Measurements from ENCODE around the gene RBM22. TPM values are rescaled to one million over a fixed set of nuclear protein-coding genes. Genes with fewer than 3 reads are reported as not detected.

The RBM22 gene
- total RNA-seq, 1 donor, result 51.4 TPM

GRCh38 chr5:150672884-150673275 lies 28.0 kb downstream of the RBM22 start:
- no peak for DNase-seq (ENCODE audit: low read depth in 2 of 3, low spot score in 2 of 3)

- peak in 2 of 3 donors; percentile 68 to 73 for DNase-seq (ENCODE audit: low read depth in 2 of 3, low spot score in 2 of 3)
These were observed 28.5 kb downstream of the RBM22 start for GRCh38 chr5:150672237-150672883.

GRCh38 chr5:150671509-150672236 lies 29.2 kb downstream of the RBM22 start:
- peak in 2 of 3 donors; percentile 58 to 69 for DNase-seq (ENCODE audit: low read depth in 2 of 3, low spot score in 2 of 3)

GRCh38 chr5:150670948-150671310 lies 29.9 kb downstream of the RBM22 start:
- DNase-seq (ENCODE audit: low read depth in 2 of 3, low spot score in 2 of 3), result no peak

GRCh38 chr5:150670275-150670947 lies 30.5 kb downstream of the RBM22 start:
- no peak for DNase-seq (ENCODE audit: low read depth in 2 of 3, low spot score in 2 of 3)

DNA sequence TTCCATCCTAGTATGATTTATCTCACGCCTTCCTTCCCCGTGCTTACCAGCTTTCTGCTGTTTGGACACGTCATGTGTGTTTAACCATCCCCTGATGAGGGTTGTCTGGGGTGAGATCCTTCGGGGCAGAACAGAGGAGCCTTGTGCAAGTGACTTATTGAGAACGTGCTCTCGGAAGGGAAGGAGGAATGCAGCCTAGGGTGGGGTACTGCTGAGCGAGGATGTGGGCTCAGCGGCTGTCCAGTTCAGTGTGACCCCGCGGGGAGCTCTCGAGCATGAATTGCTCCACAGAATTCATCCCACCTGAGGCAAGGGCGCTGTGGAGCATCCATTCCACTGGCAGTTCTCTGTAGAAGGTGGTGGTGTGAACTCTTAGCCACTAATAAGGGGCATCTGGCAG lies 35.8 kb downstream of the RBM22 start:
- no peak for DNase-seq (ENCODE audit: low read depth in 2 of 3, low spot score in 2 of 3)

GRCh38 chr5:150663936-150664335 lies 36.9 kb downstream of the RBM22 start:
- DNase-seq (ENCODE audit: low read depth in 2 of 3, low spot score in 2 of 3), result no peak

DNA sequence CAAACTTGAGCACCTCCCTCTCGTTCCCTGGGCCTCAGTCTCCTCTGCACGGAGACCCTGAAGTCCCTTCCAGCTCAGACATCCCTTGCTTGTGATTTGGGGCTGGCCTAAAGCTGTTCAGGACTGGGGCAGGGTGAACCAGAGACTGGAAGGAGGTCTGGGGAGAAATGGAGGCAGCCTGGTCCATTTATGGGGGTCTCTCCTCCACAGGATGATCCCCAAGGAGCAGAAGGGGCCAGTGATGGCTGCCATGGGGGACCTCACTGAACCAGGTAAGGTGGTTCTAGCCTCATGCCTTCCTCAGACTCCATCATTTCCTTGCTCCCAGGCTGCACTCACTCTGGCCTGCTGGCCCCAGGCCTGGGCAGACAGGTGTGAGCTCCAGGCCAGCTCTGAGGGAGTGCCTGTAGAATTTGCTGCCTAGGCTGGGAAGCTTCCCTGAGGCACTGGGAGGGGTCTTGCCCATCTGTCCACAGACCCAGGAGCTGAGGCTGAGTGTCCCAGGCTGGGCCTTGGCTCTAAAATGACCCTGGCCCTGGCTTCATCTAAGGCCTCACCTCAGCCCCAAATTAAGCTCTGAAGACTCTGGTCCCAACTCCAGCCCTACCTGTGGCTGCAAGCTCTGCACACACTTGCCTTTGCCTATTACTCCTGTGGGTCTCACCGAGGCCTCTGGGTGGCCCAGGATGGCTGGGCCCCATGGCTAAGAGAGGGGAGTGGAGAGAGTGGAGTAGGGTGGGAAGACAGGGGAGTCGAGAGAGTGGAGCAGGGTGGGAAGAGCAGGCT lies 37.9 kb downstream of the RBM22 start:
- no peak for DNase-seq (ENCODE audit: low read depth in 2 of 3, low spot score in 2 of 3)

DNA sequence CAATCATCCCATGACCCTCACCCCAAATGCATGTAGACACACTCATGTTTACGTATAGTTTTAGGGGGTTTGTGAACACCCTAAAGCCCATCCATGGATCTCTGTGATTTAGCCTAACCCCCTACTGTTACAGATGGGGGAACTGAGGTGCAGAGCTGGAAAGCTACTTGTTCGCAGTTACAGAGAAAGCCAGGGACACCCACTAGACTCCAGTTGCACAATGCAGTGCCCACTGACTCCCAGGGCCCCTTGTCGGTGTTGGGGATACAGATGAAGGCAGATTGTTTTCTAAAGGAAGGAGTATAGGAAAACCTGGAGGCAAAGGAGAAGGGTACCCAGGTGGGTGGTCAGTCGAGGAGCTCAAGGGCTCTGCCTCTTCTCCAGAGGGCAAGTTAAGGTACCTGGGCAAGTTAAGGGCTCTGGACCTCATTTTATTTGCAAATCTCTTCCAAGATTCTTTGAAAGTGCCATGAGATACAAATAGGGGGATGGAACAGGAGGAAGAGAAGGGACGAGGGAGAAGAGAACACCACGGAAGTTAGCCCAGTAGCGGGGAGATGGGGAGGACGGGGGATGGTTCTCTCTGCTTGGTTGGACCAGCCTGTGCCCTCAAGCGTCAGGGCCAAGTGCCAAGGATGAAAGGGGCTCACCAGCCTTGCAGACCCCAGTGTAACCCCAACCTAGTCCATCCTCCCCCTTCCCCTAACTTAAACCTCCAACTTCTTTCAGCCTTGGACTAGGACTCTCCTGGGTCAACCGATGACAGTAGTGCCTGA lies 38.9 kb downstream of the RBM22 start:
- DNase-seq (ENCODE audit: low read depth in 2 of 3, low spot score in 2 of 3), result no peak

DNA sequence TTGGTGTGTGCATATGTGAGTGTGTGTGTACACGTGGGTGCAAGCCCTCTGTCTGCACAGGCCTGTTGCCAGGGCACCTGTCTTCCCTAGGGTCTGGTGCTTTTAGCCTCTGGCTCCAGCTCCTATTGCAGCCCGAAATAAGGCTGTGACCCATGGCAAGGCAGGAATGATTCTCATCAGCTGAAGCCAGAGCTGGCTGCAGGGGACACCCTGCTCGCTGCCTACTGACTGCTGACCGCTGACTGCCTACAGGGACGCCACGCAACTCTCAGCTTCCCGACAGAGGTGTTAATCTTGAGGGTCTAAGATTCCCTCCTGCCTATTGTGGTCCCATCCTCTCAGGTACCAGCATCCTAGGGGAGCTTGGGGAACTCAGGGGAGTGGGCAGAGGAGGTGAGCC lies 39.8 kb downstream of the RBM22 start, which contains the start of gene MYOZ3:
MYOZ3 (plus strand) TSS at position 166 of the 400 bp plus-strand sequence. CDS start 1,691 bp downstream, outside the sequence.
- no peak for DNase-seq (ENCODE audit: low read depth in 2 of 3, low spot score in 2 of 3)

GRCh38 chr5:150660108-150660831 lies 40.6 kb downstream of the RBM22 start:
- DNase-seq (ENCODE audit: low read depth in 2 of 3, low spot score in 2 of 3), result no peak

DNA sequence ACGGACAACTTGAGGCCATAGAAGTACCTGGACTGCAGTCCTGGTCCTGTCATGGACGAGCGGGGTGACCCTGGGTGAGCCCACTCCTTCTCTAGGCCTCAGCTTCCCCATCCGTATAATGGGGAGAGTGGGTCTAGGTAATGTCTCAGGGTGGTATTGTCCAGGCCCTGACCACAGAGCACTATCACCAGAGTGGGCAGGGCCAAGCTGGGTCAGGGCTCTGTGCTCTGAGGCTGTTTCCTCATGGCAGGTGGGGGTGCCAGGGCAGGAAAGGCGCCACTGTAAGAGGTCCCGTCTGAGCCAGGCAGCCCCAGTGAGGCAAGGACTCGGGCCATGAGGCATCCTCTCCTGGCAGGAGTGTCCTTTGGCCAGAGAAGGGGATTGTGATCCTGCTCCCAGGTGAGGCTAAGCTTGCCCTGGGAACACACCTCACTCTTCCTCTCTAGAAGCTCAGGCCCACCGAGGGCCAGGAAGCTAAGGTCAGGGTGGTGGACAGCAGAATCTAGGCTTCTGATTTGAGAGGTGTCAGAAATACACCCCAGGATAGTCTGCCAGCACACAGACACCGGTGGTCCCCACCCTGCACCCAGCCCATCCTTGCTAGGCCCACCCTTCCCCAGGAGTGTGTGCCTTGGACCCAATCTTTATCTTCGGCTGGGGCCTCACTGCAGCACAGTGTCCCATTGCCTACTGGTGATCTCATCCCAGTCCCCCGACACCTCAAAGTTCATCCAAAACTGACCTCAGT lies 41.3 kb downstream of the RBM22 start:
- DNase-seq (ENCODE audit: low read depth in 2 of 3, low spot score in 2 of 3), result no peak

DNA sequence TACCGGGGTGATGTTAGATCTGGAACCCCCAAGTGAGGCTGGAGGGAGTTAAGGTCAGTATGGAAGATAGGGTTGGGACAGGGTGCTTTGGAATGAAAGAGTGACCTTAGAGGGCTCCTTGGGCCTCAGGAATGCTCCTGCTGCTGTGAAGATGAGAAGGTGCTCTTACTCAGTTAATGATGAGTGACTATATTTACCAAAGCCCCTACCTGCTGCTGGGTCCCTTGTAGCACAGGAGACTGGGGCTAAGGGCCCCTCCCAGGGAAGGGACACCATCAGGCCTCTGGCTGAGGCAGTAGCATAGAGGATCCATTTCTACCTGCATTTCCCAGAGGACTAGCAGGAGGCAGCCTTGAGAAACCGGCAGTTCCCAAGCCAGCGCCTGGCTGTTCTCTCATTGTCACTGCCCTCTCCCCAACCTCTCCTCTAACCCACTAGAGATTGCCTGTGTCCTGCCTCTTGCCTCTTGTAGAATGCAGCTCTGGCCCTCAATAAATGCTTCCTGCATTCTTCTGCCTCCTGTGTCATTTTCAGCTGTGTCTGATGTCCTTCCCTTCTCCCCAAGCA lies 42.1 kb downstream of the RBM22 start:
- no peak for DNase-seq (ENCODE audit: low read depth in 2 of 3, low spot score in 2 of 3)

GRCh38 chr5:150658121-150658520 lies 42.7 kb downstream of the RBM22 start:
- no peak for DNase-seq (ENCODE audit: low read depth in 2 of 3, low spot score in 2 of 3)

- DNase-seq (ENCODE audit: low read depth in 2 of 3, low spot score in 2 of 3), result peak; percentile 79 to 80 (median 79)
These were observed 44.4 kb downstream of the RBM22 start for GRCh38 chr5:150656191-150657132.

DNA sequence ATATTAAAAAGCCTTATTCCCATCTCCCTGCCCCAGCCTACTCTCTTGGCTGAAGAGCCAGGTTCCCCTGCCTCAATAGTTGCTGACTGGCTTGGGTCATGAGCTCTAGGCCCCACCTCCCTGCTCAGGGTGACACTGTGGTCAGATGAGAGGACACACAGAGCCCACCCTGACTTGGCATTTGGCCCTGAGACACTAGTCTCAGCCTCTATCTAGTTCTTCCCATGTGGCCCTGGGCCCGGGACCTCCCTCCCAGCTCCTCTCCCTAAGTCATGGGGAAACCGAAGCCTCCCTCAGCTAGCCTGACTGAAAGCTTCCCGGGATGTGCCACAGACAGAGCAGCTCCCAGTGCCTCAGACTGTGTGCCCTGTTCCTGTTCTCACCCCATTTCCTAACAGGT lies 45.6 kb downstream of the RBM22 start:
- DNase-seq (ENCODE audit: low read depth in 2 of 3, low spot score in 2 of 3), result no peak

DNA sequence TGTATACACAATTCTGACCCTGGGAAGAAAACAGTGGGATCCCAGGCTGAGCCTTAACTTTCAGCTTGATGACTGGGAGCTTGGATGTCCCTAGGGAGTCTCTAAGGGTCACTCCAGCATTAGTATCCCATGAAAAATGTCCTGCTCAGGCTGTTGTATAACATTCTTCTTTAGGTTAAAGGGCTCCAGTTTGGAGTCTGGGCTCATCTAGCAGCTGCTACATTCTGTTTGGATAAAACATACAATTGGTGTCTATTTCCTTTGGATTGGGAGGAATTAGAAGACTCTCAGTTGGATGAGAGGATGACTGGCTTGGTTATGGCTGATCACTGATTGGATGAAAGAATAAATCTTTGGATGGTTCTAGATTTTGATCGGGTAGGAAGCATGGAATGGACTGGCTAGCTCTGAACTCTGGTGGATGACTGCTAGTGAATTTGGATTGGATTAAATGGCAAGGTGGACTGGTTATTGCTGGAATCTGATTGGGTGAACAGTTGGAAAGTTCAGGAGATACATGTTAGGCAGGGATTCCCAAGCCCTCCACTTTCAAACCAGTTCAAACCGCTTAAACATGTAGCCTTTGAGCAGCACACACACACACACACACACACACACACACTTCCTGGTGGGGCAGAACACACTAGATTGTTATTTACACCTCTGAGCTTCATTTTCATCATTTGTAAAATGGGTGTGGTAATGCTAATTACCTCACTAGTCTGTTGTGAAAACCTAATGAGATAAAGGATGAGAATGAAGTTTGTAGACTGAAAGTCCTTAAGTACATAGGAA lies 46.9 kb downstream of the RBM22 start:
- no peak for DNase-seq (ENCODE audit: low read depth in 2 of 3, low spot score in 2 of 3)

All from hematopoietic multipotent progenitor cell (in vitro differentiated cells).